GM19025 (cell line): ENCODE results near the gene IFT27.
"Not testable (repeated sequence)": the region's sequence is repeated elsewhere in the genome, so short reads cannot be mapped to it uniquely, and the experiment has no call there.

ENCODE experiments used
- ATAC-seq: cut with Tn5 transposase; IDR thresholded peaks from one replicate; pipeline ENCODE4 v1.9.1; 2021; ENCODE audit warnings: mild to moderate bottlenecking, low read depth, moderate library complexity; ENCODE audit not compliant: unreplicated experiment

The IFT27 gene

GRCh38 chr22:36767035-36767775, 8.7 kb downstream of the IFT27 start:
- no peak for ATAC-seq

DNA sequence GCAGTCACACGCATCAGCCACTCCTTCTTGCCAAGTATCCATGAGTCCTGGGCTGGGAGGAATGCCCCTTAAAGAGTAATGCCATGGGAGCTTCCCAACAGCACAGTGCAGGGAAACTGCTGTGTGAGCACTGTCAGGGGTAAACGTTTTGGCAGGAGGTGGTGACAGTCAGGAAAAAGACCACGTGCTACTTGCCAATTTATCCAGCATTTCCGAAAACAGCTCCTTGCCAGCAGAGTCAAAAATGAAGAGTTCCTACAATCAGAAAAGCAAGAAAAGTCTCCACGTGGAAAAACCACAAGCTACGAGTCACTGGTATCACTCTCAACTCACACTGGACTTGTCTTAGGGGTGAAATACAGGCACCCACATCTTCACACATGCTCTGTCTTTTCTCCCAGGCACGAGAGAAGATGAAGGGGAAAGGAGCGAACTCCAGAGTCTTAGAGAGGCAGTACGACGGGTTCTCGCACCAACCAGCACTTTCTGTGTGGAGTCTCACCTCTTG, 9.9 kb downstream of the IFT27 start:
- no peak for ATAC-seq

DNA sequence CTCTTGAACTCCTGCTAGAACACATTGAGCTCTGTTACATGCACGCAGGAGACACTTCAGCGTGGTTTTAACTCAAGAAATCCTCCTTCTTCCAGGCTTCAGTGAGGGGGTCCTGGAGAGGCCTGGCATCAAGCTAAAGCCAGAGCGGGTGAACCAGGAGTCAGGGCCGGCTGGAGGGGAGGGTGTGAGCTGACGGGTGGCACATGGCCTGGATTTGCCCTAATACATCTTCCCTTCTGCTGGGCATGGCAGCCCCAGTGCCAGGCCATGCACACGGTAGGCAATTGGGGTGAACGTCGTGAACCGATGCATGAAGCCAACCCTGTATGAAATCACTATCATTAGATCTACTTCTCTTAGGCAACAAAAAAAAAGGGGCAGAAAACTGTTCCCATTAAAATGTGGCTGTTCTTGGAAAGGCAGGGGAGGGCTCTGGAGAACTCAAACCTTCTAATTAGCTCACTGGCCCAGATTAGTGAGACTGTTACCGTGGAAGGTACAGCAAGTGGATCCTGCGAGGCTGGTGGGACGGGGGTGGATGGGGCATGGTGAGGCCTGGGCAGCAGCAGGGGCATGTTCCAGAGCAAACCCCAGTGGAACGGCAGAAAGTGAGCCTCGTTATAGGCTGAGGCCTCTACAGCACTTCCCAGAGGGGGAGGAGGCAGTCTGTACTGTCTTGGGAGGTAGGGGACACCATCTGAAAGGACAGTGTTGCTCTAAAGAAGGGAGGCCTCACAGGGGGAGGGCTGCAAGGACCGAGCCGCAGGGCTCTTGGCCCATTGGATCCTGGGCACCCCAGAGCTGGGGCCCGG, 10.6 kb downstream of the IFT27 start:
- ATAC-seq: no peak

GRCh38 chr22:36764641-36765040, 11.3 kb downstream of the IFT27 start:
- ATAC-seq: no peak

- ATAC-seq: no peak
Measured at GRCh38 chr22:36764060-36764459, 11.9 kb downstream of the IFT27 start.

GRCh38 chr22:36763576-36763975, 12.3 kb downstream of the IFT27 start:
- ATAC-seq: no peak

- no peak for ATAC-seq
Measured at GRCh38 chr22:36762687-36763260, 13.1 kb downstream of the IFT27 start.

- ATAC-seq: no peak
Measured at GRCh38 chr22:36761553-36762240, 14.2 kb downstream of the IFT27 start.

- no peak for ATAC-seq
Measured at GRCh38 chr22:36760786-36761185, 15.1 kb downstream of the IFT27 start.

GRCh38 chr22:36759481-36760159, 16.3 kb downstream of the IFT27 start:
- no peak for ATAC-seq

DNA sequence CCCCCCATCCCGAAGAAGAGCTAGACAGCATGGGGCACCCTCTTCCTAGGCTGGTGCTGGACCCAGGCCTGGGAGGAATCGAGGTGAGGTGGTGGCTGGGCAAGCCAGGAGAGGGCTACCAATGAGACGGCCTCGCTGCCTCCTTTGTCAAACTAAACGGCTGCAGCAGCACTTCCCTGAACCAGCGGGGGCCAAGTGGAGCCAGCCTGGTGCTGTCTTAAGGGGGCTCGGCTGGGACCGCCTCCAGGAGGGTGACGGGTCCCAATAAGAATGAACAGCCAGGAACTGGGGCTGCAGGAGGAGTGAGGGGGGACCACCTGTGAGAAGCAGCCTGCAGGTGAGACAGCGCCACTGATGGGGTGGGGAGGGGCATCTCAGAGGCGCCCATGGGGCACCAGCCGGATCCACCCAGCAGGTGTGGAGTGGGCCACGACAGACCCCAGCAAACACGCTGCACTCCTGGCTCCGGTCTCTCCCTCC, 17.1 kb downstream of the IFT27 start:
- no peak for ATAC-seq

DNA sequence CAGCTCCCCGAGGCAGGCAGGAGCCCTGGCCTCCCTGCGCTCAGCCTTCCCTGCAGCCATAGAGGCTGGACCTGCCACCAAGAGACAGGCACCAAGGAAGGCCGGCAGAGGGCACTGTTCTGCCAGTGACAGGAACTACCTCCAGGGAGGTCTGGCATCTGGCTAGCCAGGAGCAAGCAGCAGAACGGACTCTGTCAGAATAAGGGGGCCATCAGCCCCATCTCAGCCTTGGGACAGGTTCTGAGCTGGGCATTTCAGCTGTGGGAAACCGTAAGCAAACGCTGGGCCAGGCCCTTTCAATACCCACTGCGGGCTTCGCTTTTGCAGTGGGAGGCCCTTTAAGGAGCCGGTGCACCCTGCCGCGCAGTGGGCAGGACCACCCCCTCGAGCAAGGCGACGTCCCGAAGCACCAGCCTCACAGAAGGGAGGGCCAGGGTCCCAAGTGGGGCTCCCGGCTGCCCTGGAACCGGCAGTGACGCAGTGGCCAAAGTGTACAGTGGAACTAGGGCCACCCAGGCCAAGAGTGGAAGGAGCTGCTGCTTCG, 18.2 kb downstream of the IFT27 start:
- no peak for ATAC-seq

DNA sequence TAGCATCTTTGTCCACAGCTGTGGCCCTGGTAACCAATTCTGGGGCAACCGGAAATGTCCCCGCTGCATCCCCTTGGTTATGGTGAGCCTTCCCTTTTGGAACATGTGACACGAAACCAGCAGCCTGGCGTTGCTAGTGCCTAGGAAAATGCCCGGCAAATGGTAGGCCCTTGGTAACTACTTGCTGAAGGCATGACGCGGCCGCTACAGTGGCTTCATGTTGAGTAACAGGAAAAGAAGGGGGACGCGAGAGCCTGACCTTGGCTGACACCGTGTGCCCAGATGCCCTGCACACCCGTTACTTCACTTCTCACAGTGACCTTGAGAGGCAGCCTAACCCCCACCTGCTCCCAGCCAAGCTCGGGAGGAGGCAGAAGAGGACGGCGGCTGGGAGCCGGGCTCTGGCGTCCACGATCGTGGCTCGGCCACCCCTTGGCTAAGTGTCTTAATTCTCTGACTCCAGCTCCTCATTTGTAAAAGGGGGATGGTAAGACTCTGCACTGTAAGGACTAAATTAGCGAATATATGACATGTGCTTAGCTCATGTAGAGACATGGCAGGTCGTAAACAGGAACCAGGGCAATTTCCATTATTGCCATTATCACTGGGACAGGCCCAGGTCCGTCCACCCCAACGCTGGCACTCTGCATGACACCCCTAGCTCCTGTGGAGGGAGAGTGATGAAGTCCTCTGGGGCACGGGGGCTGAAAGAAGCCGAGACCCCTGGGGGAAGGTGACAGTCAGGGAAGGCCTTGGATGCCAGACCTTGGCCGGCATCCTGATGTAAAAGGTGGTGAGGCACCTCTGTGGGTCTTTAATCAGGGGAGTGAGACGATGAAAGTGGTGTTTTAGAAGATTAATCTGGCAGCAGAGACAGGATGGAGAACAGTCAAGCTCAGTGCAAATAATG, 18.9 kb downstream of the IFT27 start:
- ATAC-seq: no peak

DNA sequence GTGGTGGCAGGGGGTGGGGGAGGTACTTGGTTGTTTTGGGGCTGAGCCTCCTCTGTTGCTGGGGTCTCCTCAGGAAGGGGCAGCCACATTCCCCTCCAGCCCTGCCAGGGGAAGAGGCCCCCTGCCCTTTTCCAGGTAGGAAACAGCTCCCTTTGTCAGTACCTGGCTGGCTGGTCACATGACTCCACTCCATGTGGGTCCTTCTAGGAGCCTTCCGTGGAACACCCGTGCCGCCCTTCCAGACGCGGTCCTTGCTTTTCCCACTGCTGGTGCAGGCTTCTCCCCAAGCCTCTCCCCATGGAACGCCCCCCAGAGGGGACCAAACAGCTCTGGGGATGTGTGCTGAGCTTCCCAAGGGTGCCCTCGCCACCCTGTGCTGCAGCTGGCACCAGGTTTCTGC, 19.9 kb downstream of the IFT27 start:
- ATAC-seq: no peak

GRCh38 chr22:36755316-36755715, 20.6 kb downstream of the IFT27 start:
- no peak for ATAC-seq

DNA sequence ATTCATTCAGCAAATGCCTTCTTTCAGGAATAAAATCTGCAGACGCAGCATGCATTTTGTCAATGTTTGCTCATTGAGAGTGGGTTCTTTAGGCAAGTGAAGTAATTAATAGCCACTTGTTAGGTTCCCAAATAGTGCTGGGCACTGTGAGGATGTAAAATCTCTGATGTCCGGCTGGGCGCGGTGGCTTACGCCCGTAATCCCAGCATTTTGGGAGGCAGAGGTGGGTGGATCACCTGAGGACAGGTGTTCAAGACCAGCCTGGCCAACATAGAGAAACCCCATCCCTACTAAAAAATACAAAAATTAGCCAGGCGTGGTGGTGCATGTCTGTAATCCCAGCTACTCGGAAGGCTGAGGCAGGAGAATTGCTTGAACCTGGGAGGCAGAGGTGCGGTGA, 21.0 kb downstream of the IFT27 start:
- not testable (repeated sequence) for ATAC-seq

DNA sequence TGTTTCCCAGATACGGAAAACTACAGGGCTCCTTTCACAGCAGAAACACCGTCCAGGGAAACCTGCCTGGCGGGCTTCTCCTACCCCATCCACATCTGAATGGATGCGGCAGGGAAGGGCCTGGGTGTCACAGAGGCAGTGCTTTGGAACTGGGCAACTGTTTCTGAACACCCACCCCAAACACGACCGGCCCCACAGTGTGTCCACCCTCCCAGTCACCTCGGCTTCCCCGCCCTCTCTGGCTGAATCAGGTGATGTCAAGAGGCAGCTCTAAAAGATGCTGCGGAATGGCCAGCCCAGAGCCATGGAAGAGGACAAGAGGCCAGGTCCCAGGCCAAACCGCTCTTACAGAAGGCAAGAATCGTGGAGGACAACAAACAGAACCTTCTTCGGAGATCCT, 22.0 kb downstream of the IFT27 start:
- ATAC-seq: no peak

GRCh38 chr22:36753120-36753802, 22.7 kb downstream of the IFT27 start:
- no peak for ATAC-seq
